Smooth muscle cell (in vitro differentiated cells): ENCODE results near the gene OR9G4. TPM values are rescaled to one million over a fixed set of nuclear protein-coding genes. Genes with fewer than 3 reads are reported as not detected.
A peak's percentile ranks its signal among the peaks of the same experiment; 100 is the strongest.

Source experiments
- DNase-seq: peaks from one replicate; lab custom pipeline; 2025; ENCODE audit not compliant: unreplicated experiment; lab: John Stamatoyannopoulos, UW
- H2AFZ ChIP-seq: fragments of 200-600 bp; sonication (generic); 2 replicates; pipeline ENCODE4 v1.6.0; 2016; ENCODE audit warnings: antibody characterized with exemption, low read depth, mild to moderate bottlenecking
- H3F3A ChIP-seq: fragments of 200-600 bp; sonication (generic); 2 replicates; pipeline ENCODE4 v1.6.0; 2017; ENCODE audit warnings: antibody characterized with exemption, low read depth
- H3K27ac ChIP-seq: fragments of 200-600 bp; sonication (generic); 2 replicates; pipeline ENCODE4 v1.5.1; 2016; ENCODE audit warnings: low read depth, mild to moderate bottlenecking
- H3K27me3 ChIP-seq: fragments of 200-600 bp; sonication (generic); 2 replicates; pipeline ENCODE4 v1.6.1; 2016; ENCODE audit warnings: low read depth, mild to moderate bottlenecking
- H3K36me3 ChIP-seq: fragments of 200-600 bp; sonication (generic); 2 replicates; pipeline ENCODE4 v1.5.1; 2016; ENCODE audit warnings: low read depth
- H3K4me1 ChIP-seq: fragments of 200-600 bp; sonication (generic); 2 replicates; pipeline ENCODE4 v1.5.1; 2016; ENCODE audit warnings: low read depth
- H3K4me2 ChIP-seq: fragments of 200-600 bp; sonication (generic); 2 replicates; pipeline ENCODE4 v1.6.0; 2016; ENCODE audit warnings: mild to moderate bottlenecking
- H3K4me3 ChIP-seq: fragments of 200-600 bp; sonication (generic); 2 replicates; pipeline ENCODE4 v1.5.1; 2016; ENCODE audit warnings: mild to moderate bottlenecking
- H3K79me2 ChIP-seq: fragments of 200-600 bp; sonication (generic); 2 replicates; pipeline ENCODE4 v1.6.0; 2016; ENCODE audit warnings: low read depth, mild to moderate bottlenecking
- H3K9ac ChIP-seq: fragments of 200-600 bp; sonication (generic); 2 replicates; pipeline ENCODE4 v1.6.0; 2016; ENCODE audit warnings: low read depth
- H3K9me3 ChIP-seq: fragments of 200-600 bp; sonication (generic); replicated peaks from 2 replicates; pipeline ENCODE4 v1.5.1; 2016; ENCODE audit warnings: low read depth
- H4K20me1 ChIP-seq: fragments of 200-600 bp; sonication (generic); 2 replicates; pipeline ENCODE4 v1.6.0; 2016; ENCODE audit warnings: low read depth
- WGBS: methylation state at CpG from one replicate; pipeline ENCODE4 v1.1.7; 2016; ENCODE audit warnings: low lambda C conversion rate; 5-methylcytosine and 5-hydroxymethylcytosine counted together
- polyA plus RNA-seq: library from polyadenylated mRNA; unstranded; fragments of >200 nt; fragmentation: Nextera tagmentation; extraction: Ambion mirVana; gene quantifications from 2 replicates; pipeline ENCODE4 v1.2.1, GENCODE V29; 2016
- total RNA-seq: library from RNA; depleted of rRNA; stranded (reverse); fragments of >200 nt; gene quantifications from 2 replicates; pipeline ENCODE4 v1.2.3, GENCODE V29; 2014
- TF ChIP-seq, protein P1 (sequence below): fragments of 200-600 bp; sonication (generic); IDR thresholded peaks from 2 replicates; pipeline ENCODE4 v1.5.1; 2017; ENCODE audit warnings: borderline replicate concordance, mild to moderate bottlenecking, antibody characterized with exemption; ENCODE audit not compliant: insufficient read depth, poor library complexity, severe bottlenecking

OR9G4 gene
- not detected in 2 replicates for total RNA-seq
- not detected in 2 replicates for polyA plus RNA-seq

DNA sequence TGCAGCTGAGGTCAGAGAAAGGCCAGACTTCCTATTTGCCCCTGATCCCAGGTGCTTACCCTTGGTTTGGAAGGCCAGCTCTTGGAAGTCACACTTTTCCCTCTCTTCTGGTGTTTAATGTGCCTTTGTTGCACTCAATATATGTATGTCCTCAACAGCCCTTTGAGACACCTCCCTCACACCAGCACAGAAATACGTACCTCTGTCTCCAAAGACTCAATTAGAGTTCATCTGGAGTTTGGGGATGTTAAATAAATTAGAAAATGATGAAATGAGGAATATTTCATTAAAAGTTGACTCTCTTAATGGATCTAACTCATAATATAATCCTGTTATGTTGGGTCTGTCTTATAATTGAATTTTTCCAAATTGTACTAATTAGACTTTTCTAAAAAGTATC lies at the start of gene OR9G4:
TSS of gene OR9G4 (minus strand) at position 101 of the 400 bp plus-strand sequence. CDS start 4,931 bp downstream, outside the sequence.
- Histone ChIP-seq H2AFZ (no peak within 1 kb of the TSS), H3K4me2 (no peak within 1 kb of the TSS), H3K36me3 (no peaks in the 10 kb centered on the region), H3F3A (no peaks in the 10 kb centered on the region), H3K4me1 (no peaks in the 10 kb centered on the region), H3K27me3 (no peaks in the 10 kb centered on the region), H4K20me1 (no peaks in the 10 kb centered on the region), H3K9ac (no peak within 1 kb of the TSS), H3K27ac (no peak within 1 kb of the TSS), H3K4me3 (no peak within 1 kb of the TSS), H3K79me2 (no peaks in the 10 kb centered on the region), H3K9me3 (no peaks in the 10 kb centered on the region)
- TF ChIP-seq, protein P1, sequence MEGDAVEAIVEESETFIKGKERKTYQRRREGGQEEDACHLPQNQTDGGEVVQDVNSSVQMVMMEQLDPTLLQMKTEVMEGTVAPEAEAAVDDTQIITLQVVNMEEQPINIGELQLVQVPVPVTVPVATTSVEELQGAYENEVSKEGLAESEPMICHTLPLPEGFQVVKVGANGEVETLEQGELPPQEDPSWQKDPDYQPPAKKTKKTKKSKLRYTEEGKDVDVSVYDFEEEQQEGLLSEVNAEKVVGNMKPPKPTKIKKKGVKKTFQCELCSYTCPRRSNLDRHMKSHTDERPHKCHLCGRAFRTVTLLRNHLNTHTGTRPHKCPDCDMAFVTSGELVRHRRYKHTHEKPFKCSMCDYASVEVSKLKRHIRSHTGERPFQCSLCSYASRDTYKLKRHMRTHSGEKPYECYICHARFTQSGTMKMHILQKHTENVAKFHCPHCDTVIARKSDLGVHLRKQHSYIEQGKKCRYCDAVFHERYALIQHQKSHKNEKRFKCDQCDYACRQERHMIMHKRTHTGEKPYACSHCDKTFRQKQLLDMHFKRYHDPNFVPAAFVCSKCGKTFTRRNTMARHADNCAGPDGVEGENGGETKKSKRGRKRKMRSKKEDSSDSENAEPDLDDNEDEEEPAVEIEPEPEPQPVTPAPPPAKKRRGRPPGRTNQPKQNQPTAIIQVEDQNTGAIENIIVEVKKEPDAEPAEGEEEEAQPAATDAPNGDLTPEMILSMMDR = no peak
- DNase-seq = no peak
- 89% methylated on average over 1 of the region's 1 CpG for WGBS

DNA sequence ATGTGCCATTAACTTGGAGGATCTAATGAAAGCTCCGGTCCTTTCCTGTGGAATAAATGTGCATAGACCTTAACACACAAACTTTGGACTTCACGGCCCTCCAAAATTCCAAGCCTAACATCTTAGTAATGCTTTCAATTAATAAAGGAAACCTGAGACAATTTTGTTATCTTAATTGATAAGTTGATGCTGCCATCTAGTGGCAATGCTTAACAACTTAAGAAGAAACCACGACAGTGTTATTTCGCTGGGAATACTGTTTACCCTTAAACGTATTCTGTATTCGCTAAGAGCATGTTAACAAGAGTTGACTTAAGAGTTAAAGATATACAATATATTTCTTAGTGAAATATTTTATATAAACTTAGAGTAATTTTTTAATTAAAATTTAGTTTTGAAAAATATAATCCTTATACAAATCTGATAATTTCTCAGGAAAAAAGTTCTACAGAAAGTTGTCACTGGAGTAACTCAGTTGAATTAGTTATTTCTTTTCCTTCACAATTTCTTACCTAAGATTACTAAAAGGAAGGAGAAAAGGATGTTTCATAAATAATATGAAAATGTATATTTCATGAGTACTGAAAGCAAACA lies 35.0 kb upstream of the OR9G4 start:
- WGBS = 14% methylated on average over 6 of the region's 6 CpGs
- no peak overlapping the region for H3K9ac ChIP-seq
- no peak overlapping the region for H2AFZ ChIP-seq
- H3K4me1 ChIP-seq = no peaks in the 10 kb centered on the region
- H3F3A ChIP-seq = no peaks in the 10 kb centered on the region
- TF ChIP-seq, protein P1 = peak; percentile 80
- no peak for DNase-seq
- no peak overlapping the region for H3K4me3 ChIP-seq
- H3K79me2 ChIP-seq = no peaks in the 10 kb centered on the region
- H3K27ac ChIP-seq = no peak overlapping the region
- H3K4me2 ChIP-seq = peak overlapping the region; percentile 57
- no peaks in the 10 kb centered on the region for H4K20me1 ChIP-seq
- H3K36me3 ChIP-seq = no peaks in the 10 kb centered on the region
- H3K9me3 ChIP-seq = no peaks in the 10 kb centered on the region
- H3K27me3 ChIP-seq = no peaks in the 10 kb centered on the region

DNA sequence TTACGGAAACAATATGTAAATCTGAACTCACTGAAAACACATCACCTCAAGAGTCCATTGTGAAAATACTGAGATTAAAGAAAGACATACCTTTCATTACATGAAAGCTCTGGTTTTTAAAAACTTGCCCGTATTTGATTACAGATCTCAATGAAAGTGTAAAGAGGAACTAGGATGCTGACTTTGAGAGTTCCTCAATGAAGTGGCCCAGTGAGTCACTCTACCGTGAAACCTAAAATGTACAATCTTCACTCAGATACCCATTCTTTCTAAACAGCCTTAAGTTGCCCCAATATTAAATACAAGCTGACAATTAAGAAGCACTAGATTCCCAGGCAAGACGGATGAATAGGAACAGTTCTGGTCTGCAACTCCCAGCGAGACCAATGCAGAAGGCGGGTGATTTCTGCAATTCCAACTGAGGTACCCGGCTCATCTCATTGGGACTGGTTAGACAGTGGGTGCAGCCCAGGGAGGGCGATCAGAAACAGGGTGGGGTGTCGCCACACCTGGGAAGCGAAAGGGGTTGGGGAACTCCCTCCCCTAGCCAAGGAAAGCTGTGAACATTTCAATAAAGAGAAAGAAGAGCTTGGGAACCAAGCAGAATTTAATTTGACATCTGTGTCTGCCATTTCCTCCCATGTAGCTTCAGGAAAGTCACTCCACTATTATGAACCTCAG lies 33.8 kb upstream of the OR9G4 start:
- Histone ChIP-seq H3K36me3 (no peaks in the 10 kb centered on the region), H3K4me3 (no peak overlapping the region), H2AFZ (no peak overlapping the region), H3K4me2 (no peak overlapping the region), H3K79me2 (no peaks in the 10 kb centered on the region), H3K4me1 (no peaks in the 10 kb centered on the region), H3K27ac (no peak overlapping the region), H3K27me3 (no peaks in the 10 kb centered on the region), H3F3A (no peaks in the 10 kb centered on the region), H4K20me1 (no peaks in the 10 kb centered on the region), H3K9me3 (no peaks in the 10 kb centered on the region), H3K9ac (no peak overlapping the region)
- TF ChIP-seq, protein P1 = no peak
- WGBS = 91% methylated on average over 10 of the region's 10 CpGs
- no peak for DNase-seq

DNA sequence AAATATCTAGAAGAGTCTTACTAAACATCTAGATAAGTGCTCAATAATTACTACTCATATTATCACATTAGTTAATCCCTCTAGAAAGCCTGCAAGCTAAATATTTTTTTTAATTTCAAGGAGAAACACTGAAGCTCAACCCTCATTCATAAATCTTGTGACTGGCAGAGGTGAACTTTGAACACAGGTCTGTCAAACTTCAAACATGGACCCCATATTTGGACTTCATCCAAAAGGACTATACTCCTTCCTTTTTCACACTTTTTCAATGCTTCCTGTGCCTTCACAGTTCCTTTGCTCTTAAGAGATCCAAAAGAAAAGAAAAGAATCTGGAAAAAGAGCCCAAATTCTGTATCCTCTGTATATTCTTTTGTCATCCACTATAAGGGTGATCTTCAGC lies 28.3 kb upstream of the OR9G4 start:
- Histone ChIP-seq H3K4me2 (no peak overlapping the region), H2AFZ (no peak overlapping the region), H3K4me1 (no peaks in the 10 kb centered on the region), H3K9ac (no peak overlapping the region), H3F3A (no peaks in the 10 kb centered on the region), H3K27me3 (no peaks in the 10 kb centered on the region), H3K27ac (no peak overlapping the region), H3K36me3 (no peaks in the 10 kb centered on the region), H4K20me1 (no peaks in the 10 kb centered on the region), H3K79me2 (no peaks in the 10 kb centered on the region), H3K4me3 (no peak overlapping the region), H3K9me3 (no peaks in the 10 kb centered on the region)
- TF ChIP-seq, protein P1 = no peak
- no peak for DNase-seq
